ENCODE data around the gene NUP107.
"Not testable (repeated sequence)": the region's sequence is repeated elsewhere in the genome, so short reads cannot be mapped to it uniquely, and the experiment has no call there.

Gene NUP107

GRCh38 chr12:68674376-68674775, 12.4 kb upstream of the NUP107 start:
- no peak overlapping the region for H3K27ac ChIP-seq

GRCh38 chr12:68675101-68675842, 11.5 kb upstream of the NUP107 start:
- TF ChIP-seq ZFX (IDR thresholded peaks at IDR 0.05) (no peak), CTCF (conservative IDR thresholded peaks at IDR 0.05) (no peak)
- H3K27ac ChIP-seq = no peak overlapping the region

More at GRCh38 chr12:68674376-68674775, 12.4 kb upstream of the NUP107 start:
- TF ChIP-seq ZFX (IDR thresholded peaks at IDR 0.05) (no peak), CTCF (conservative IDR thresholded peaks at IDR 0.05) (no peak)

GRCh38 chr12:68676854-68677253, 9.9 kb upstream of the NUP107 start:
- H3K27ac ChIP-seq = not testable (repeated sequence)

- TF ChIP-seq ZFX (IDR thresholded peaks at IDR 0.05) (no peak), CTCF (conservative IDR thresholded peaks at IDR 0.05) (no peak)
- peak overlapping the region; percentile 77 for H3K27ac ChIP-seq
Observed at GRCh38 chr12:68686262-68686594, 550 bp upstream of the NUP107 start.

- TF ChIP-seq ZFX (IDR thresholded peaks at IDR 0.05) = no peak
- no peak for TF ChIP-seq CTCF (conservative IDR thresholded peaks at IDR 0.05)
- no peak overlapping the region for H3K27ac ChIP-seq
Observed at GRCh38 chr12:68695454-68695853, 8.7 kb downstream of the NUP107 start.

GRCh38 chr12:68699486-68699885, 12.7 kb downstream of the NUP107 start:
- no peak overlapping the region for H3K27ac ChIP-seq
- TF ChIP-seq CTCF (conservative IDR thresholded peaks at IDR 0.05) (no peak), ZFX (IDR thresholded peaks at IDR 0.05) (no peak)

- TF ChIP-seq ZFX (IDR thresholded peaks at IDR 0.05) (no peak), CTCF (conservative IDR thresholded peaks at IDR 0.05) (no peak)
- H3K27ac ChIP-seq = no peak overlapping the region
Observed at GRCh38 chr12:68727776-68728175, 41.0 kb downstream of the NUP107 start.

GRCh38 chr12:68733661-68734071, 46.9 kb downstream of the NUP107 start:
- TF ChIP-seq CTCF (conservative IDR thresholded peaks at IDR 0.05) (no peak), ZFX (IDR thresholded peaks at IDR 0.05) (no peak)
- no peak overlapping the region for H3K27ac ChIP-seq

All from C4-2B (cell line).